ENCODE data around the gene SPG7. TPM values are rescaled to one million over a fixed set of nuclear protein-coding genes. Genes with fewer than 3 reads are reported as not detected.

The SPG7 gene
- total and polyA plus RNA-seq, 9 of the 15 experiments (the other 6 are each of a cell fraction or from before 2014, with no cell fraction given), result 5.8 to 89.1 (median 49.4) TPM

DNA sequence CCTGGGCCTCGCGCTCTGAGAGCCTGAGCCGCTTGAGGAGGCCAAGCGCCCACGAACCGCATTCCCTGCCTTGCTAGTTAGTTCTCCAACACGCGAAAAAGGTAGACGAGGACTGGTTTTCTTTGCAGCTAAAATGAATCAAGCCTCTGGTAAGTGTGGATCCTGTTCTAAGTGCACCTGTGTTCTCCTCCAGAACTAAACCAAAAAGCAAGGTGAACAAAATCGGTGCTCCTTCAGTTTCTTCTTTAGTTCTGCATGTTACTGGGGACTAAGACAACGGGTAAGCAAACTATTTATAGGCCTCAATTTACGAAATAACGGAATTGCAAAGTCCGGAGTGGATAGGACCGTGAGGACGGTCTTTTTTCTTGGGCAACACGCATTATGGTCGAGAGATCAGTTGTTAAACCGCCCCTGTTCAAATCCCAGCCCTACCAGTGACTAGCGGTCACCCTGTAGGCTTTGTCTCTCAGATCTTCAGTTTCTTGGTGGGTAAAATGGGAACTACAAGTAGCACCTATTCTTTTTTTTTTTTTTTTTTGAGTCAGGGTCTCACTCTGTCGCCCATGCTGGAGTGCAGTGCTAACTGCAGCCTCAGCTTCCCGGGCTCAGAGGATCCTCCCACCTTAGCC is 16.8 kb upstream of the SPG7 start (continued):
- TF ChIP-seq TAL1 (IDR thresholded peaks at IDR 0.05), result no peak
- no peak for TF ChIP-seq SETDB1 (IDR thresholded peaks at IDR 0.05; ENCODE audit: low read length)
- TF ChIP-seq ZNF830 (CRISPR knock-in tag; IDR thresholded peaks at IDR 0.05), result no peak
- TF ChIP-seq NFE2L1 (tag; IDR thresholded peaks at IDR 0.05; ENCODE audit: borderline replicate concordance, low read depth), result no peak
- TF ChIP-seq POLR2AphosphoS2 (IDR thresholded peaks at IDR 0.05; ENCODE audit: low read length), result no peak
- peak; percentile 23 for TF ChIP-seq ZFX (CRISPR knock-in tag; IDR thresholded peaks at IDR 0.05)
- TF ChIP-seq POLR2AphosphoS5 (IDR thresholded peaks at IDR 0.05; ENCODE audit: control insufficient read depth, insufficient read depth, low read depth, low read length), result peak; percentile 5; the same call in 1 of the 2 replicates
- no peak for TF ChIP-seq STAG1 (CRISPR knock-in tag; IDR thresholded peaks at IDR 0.05; ENCODE audit: borderline replicate concordance)
- TF ChIP-seq, protein P1, sequence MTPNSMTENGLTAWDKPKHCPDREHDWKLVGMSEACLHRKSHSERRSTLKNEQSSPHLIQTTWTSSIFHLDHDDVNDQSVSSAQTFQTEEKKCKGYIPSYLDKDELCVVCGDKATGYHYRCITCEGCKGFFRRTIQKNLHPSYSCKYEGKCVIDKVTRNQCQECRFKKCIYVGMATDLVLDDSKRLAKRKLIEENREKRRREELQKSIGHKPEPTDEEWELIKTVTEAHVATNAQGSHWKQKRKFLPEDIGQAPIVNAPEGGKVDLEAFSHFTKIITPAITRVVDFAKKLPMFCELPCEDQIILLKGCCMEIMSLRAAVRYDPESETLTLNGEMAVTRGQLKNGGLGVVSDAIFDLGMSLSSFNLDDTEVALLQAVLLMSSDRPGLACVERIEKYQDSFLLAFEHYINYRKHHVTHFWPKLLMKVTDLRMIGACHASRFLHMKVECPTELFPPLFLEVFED (CRISPR knock-in tag; conservative IDR thresholded peaks at IDR 0.05), result no peak
- TF ChIP-seq CHD4 (IDR thresholded peaks at IDR 0.05; ENCODE audit: insufficient read depth, insufficient replicate concordance, low read depth, low read length, poor library complexity, severe bottlenecking), result no peak
- TF ChIP-seq GTF2F1 (IDR thresholded peaks at IDR 0.05; ENCODE audit: low read depth, low read length), result no peak
- peak; percentile 59 for TF ChIP-seq ZNF384 (IDR thresholded peaks at IDR 0.05; ENCODE audit: low read depth, low read length)
- TF ChIP-seq ZBTB33 (CRISPR knock-in tag; IDR thresholded peaks at IDR 0.05), result 0 out of 2 replicates have a peak, but pooled peaks have one; percentile 7
- TF ChIP-seq PTRF (tag; IDR thresholded peaks at IDR 0.05), result no peak
- no peak for TF ChIP-seq ZNF347 (CRISPR knock-in tag; IDR thresholded peaks at IDR 0.05; ENCODE audit: low read depth)
- no peak for TF ChIP-seq ETV6 (IDR thresholded peaks at IDR 0.05; ENCODE audit: borderline replicate concordance in 1 of 2, low read depth in 2 of 2, low read length in 1 of 2)
- no peak for TF ChIP-seq ETV6 (CRISPR knock-in tag; IDR thresholded peaks at IDR 0.05; ENCODE audit: borderline replicate concordance)
- no peak for TF ChIP-seq DDX20 (tag; IDR thresholded peaks at IDR 0.05; ENCODE audit: low read depth)
- TF ChIP-seq PCBP1 (IDR thresholded peaks at IDR 0.05; ENCODE audit: low read depth, low read length, poor library complexity, severe bottlenecking), result no peak
- TF ChIP-seq PTTG1 (tag; IDR thresholded peaks at IDR 0.05; ENCODE audit: low read depth), result no peak
- no peak for TF ChIP-seq RBM15 (IDR thresholded peaks at IDR 0.05; ENCODE audit: insufficient read depth, low read length)
- TF ChIP-seq, protein P2, sequence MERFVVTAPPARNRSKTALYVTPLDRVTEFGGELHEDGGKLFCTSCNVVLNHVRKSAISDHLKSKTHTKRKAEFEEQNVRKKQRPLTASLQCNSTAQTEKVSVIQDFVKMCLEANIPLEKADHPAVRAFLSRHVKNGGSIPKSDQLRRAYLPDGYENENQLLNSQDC (CRISPR knock-in tag; IDR thresholded peaks at IDR 0.05), result no peak
- no peak for TF ChIP-seq SAFB (IDR thresholded peaks at IDR 0.05; ENCODE audit: borderline replicate concordance, low read depth, low read length)
- TF ChIP-seq MCM3 (IDR thresholded peaks at IDR 0.05), result no peak
- no peak for TF ChIP-seq BRD4 (IDR thresholded peaks at IDR 0.05)
- 0 out of 2 replicates have a peak, but pooled peaks have one; percentile 2 for TF ChIP-seq NFIC (IDR thresholded peaks at IDR 0.05)
- TF ChIP-seq CBX3 (IDR thresholded peaks at IDR 0.05; ENCODE audit: borderline replicate concordance in 1 of 2, low read length in 2 of 2), result no peak
